Mesothelial cell of epicardium (in vitro differentiated cells): Measurements from ENCODE around the gene CNRIP1. TPM values are rescaled to one million over a fixed set of nuclear protein-coding genes. Genes with fewer than 3 reads are reported as not detected.

ENCODE experiments used
- DNase-seq, 2 experiments: peaks; one replicate each; pipeline ENCODE4 v3.0.0; 2021; ENCODE audit warnings: low spot score in 2 of 2; ENCODE audit not compliant: unreplicated experiment in 2 of 2
- H3K27ac Mint-ChIP-seq: 2 replicates; pipeline ENCODE4 v1.8.0; 2021; ENCODE audit warnings: mixed read lengths
- H3K27me3 Mint-ChIP-seq: 2 replicates; pipeline ENCODE4 v1.8.0; 2021; ENCODE audit warnings: low read depth, mixed read lengths
- H3K36me3 Mint-ChIP-seq: 2 replicates; pipeline ENCODE4 v1.8.0; 2021; ENCODE audit warnings: mixed read lengths
- H3K4me1 Mint-ChIP-seq: 2 replicates; pipeline ENCODE4 v1.8.0; 2021; ENCODE audit warnings: mixed read lengths
- H3K4me3 Mint-ChIP-seq: 2 replicates; pipeline ENCODE4 v1.8.0; 2021; ENCODE audit warnings: mild to moderate bottlenecking, moderate library complexity, mixed read lengths
- H3K9me3 Mint-ChIP-seq: 2 replicates; pipeline ENCODE4 v1.8.0; 2021; ENCODE audit warnings: mixed read lengths
- CTCF ChIP-seq: fragments of 200-600 bp; sonication (generic); IDR thresholded peaks from one replicate; pipeline ENCODE4 v1.5.0; 2021; ENCODE audit warnings: antibody characterized with exemption; ENCODE audit not compliant: unreplicated experiment
- total RNA-seq: library from RNA; stranded (reverse); gene quantifications from 3 replicates; pipeline ENCODE4 v1.2.1, GENCODE V29; 2021

Gene CNRIP1
- total RNA-seq, 1 donor from 2014 or later: 4.9 TPM

GRCh38 chr2:68244456-68244855 is 75.3 kb downstream of the CNRIP1 start:
- TF ChIP-seq CTCF: no peak
- H3K4me1 Mint-ChIP-seq: peaks cover 11% of the 10 kb centered on the region
- H3K36me3 Mint-ChIP-seq: no peaks in the 10 kb centered on the region
- no peaks in the 10 kb centered on the region for H3K27me3 Mint-ChIP-seq
- no peak overlapping the region for H3K4me3 Mint-ChIP-seq
- no peaks in the 10 kb centered on the region for H3K9me3 Mint-ChIP-seq
- no peak overlapping the region for H3K27ac Mint-ChIP-seq
- no peak for DNase-seq

Other genes starting within 250 kb of the CNRIP1 start
- 14.0 to 15.2 TPM (median 14.2 TPM) in 3 replicates for gene PNO1, start 162.1 kb downstream of the CNRIP1 start, total RNA-seq
- gene PPP3R1, start 67.4 kb downstream of the CNRIP1 start, total RNA-seq: 58.2 to 64.6 TPM (median 62.8 TPM) in 3 replicates
- not detected in 3 replicates for gene PLEK, start 45.3 kb upstream of the CNRIP1 start, total RNA-seq
- gene FBXO48, start 147.3 kb upstream of the CNRIP1 start, total RNA-seq: 0.72 to 0.77 TPM (median 0.75 TPM) in 3 replicates
- gene APLF, start 147.6 kb upstream of the CNRIP1 start, total RNA-seq: 6.5 to 6.7 TPM (median 6.7 TPM) in 3 replicates